HG03460 (cell line): ENCODE data around the gene DUSP15.

Experiments
- ATAC-seq: cut with Tn5 transposase; IDR thresholded peaks from one replicate; pipeline ENCODE4 v1.9.1; 2021; ENCODE audit not compliant: unreplicated experiment

Gene DUSP15

GRCh38 chr20:31860390-31861134 is 9.8 kb downstream of the DUSP15 start:
- no peak for ATAC-seq

DNA sequence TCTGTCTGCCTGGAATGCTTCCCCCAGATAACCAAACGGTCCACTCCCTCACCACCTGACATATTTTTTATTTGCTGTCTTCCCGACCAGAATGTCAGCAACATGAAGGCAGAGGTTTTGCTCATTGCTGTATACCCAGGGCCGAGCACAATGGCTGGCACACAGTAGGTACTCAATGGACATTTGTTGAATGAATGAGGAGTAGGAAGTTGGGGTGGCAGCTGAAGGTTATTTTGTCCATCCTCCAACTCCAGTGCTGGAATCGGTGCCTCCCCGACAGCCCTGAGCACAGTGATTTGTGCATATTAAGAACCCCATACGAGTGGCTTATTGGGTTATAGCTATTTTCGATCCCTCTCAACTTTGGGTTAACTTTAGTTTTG is 10.3 kb downstream of the DUSP15 start:
- no peak for ATAC-seq

DNA sequence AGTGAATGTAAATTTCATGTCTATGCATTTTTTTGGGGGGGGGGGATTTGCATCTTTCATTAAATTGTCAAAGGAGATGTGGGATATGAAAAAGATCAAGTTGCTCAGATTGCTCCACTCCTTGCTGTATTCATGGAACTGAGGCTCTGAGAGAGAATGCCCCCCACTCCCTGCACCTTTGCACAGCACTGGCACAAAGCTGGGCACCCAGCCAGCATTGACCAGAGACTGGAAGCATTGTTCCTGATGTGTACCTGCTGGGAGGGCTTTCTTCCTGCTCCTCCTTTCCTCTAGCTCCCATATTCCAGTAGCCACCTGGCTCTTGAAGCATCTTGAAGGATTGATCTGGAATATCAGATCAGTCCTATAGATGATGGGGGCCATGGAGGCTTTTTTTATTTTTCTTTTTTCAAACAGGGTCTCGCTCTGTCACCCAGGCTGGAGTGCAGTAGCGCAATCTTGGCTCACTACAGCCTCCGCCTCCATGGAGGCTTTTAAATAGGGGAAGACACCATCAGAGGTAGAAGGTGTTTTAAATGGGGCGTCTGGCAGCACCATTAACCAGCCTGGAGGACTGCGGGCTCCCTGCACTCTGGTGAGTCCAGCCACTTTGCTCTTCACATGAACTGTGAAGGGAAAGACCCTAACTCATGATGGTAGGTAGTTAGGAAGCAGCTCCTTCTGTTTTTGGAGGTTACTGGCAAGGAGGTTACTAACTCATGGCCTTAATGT is 10.9 kb downstream of the DUSP15 start:
- no peak for ATAC-seq

DNA sequence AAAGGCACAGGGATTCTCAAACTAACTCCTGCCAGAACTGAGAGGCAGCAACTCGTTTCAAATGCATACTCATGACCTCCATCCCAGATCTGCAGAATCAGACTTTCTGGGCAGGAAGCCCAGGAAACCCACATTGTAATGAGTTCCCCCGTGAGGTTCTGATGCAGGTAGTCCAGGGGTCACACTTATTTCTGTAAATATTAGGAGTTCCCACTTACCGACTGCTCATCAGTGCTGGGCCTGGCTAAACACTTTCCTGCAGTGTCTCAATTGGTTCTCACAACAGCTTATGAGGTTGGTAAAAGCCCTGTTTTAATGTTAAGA is 11.6 kb downstream of the DUSP15 start:
- ATAC-seq, result no peak

DNA sequence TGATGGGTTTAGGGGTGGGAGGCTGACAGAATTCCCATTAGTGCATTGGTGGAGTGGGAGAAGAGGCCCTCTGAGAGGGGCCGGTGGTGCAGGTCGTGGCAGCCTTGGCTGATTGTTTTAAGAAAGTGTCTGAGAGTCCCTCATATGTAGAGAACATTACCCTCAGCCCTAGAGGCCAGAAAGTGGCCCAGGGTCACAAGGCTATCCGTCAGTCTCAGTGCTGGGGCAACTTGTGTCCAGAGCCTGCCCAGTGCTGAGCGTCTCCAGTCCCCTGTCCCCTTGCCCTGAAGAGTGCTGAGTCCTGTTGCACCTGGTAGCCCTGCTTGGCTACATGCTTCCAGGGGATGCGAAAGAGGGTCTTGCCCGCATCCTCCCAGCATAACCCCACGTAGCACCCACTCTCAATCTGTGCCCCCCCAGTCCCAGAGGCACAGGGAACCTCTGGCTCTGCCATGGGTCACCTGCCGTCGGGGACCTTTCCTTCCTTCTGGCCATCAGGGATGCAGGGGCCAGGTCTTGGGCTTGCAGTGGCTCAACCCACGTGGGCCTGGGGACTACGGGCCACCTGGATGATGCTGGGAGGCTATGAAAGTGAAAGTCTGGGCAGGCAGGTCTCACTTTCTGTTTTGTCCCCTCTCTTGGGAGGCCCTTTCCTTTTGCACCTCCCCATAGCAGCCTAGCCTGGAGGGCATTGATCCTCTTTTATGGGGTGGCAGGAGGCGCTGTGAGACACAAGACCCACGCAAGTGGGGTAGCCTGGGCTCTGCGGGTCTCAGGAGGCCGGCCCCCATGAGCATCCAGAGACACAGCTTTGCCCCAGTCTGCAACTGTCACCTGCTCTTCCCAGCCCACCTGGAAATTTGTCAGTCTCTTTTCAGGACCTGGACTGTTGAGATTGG is 12.2 kb downstream of the DUSP15 start:
- ATAC-seq, result peak; percentile 50

DNA sequence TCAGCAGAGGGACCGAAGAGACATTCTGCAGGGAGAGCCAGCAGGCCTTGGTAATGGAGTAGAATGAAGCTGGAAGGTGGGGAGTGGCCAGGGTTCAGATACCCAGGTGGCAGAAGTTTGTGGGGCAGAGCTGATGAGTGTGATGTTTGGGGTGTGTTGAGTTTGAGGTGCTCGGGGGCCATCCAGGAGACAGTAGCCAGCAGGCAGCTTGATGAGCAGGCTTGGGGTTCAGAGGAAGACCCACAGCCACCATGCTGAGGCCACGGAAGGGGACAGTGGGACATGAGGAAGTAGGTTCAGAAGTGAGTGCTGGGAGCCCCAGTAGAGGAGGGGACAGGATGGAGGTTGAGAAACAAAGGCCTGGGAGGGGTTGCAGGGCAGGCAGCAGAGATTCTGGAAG is 13.8 kb downstream of the DUSP15 start:
- ATAC-seq, result no peak

- no peak for ATAC-seq
Measured at GRCh38 chr20:31853481-31853880, 16.8 kb downstream of the DUSP15 start.

DNA sequence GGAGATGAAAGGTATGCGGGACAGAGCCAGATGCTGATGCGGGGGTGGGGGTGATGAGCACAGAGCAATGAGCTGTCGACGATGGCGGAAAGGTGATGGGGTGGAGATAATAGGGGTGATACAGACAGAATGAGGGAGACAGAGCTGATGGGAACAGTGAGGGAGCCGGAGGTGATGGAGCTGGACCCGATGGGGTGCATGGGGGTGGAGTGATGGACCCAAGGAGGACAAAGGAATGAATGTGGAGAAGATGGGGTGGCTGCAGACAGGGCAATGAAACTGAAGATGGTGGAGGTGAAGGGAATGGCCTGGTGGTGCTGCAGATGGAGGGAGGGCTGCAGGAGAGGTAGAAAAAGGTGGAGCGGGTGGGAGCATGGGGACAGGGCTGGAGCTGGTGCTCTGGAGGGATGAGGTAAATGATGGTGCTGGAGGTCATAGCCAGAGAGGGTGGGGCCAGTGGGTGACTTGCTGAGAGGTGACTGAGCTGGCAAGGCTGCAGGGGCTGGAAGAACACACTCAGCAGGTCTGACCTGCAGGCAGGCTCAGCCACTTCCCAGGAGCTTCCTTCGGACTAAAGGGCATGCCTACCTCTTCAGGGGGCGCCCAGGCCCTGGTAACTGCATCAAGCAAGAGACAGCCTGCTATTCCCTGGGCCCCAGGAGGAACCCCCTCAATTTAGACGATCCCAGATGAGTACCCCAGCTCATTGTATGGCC is 18.9 kb downstream of the DUSP15 start:
- ATAC-seq, result no peak

- no peak for ATAC-seq
Measured at GRCh38 chr20:31849306-31849930, 20.9 kb downstream of the DUSP15 start.

- ATAC-seq, result no peak
Measured at GRCh38 chr20:31848088-31848999, 22.0 kb downstream of the DUSP15 start.

DNA sequence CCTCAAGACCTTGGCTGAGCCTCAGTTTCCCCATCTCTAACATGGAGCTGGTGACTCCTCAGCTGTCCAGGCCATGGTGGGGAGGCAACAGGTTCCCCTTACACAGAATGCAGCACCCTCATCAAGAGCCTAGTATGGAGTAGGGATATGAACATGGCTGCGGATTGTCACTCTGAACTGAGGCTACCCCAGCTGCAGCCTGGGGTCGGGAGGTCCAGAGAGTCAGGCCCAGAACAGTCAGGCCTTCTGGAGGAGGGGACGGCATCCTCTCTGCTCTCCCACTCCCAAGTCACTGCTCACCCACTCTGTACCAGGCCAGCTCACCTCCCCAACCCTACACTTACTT is 23.6 kb downstream of the DUSP15 start:
- no peak for ATAC-seq

GRCh38 chr20:31845300-31845863 is 24.9 kb downstream of the DUSP15 start, which contains the start of gene FOXS1:
TSS of gene FOXS1 (minus strand) at chr20:31845604. CDS start at chr20:31845542, 62 bp downstream.
- no peak for ATAC-seq

- no peak for ATAC-seq
Measured at GRCh38 chr20:31844737-31845299, 25.5 kb downstream of the DUSP15 start.

DNA sequence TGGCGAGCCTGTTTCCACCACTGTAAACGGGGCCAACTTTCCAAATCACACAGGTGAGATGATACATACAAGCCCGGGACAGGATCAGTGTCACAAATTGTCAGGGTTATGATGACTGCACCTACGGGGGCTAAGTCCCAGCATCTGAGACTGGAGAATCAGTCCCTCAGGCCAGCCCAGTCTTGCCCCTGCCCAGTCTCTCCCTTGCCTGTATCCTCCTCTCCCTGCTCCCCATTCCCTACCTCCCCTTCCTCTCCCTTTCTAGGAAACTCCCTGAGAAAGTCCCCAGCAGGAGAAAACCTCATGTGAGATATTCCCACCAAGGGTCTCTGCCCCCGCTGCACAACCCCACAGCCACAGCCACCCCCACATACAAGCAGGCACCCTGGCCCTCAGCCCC is 26.4 kb downstream of the DUSP15 start:
- ATAC-seq, result no peak

DNA sequence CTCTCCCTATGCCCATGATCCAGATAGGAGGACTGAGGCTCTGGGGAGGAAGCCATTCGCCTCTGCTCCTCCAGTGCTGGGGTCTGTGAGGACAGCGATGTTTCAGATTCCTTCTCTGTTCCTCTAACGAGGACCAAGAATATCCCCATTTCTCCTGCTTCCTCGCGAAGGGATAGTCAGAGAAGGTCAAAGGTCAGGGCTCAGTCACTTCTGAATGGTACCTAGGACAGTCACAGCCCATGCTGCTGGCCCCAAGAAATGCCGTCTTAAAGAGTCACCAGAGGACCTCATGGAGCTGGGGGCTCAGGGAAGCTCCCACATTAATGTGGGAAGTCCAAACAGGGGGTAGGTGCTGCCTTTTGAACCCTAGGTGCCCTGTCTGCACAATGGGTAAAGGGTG is 27.0 kb downstream of the DUSP15 start:
- no peak for ATAC-seq

GRCh38 chr20:31842471-31843157 is 27.7 kb downstream of the DUSP15 start:
- ATAC-seq, result no peak

- no peak for ATAC-seq
Measured at GRCh38 chr20:31841928-31842327, 28.4 kb downstream of the DUSP15 start.
